ACC112 (cell line): ENCODE data around the gene UNC93B1.
A peak's percentile ranks its signal among the peaks of the same experiment; 100 is the strongest.

Experiments used
- H2AFZ ChIP-seq: fragments of 200-600 bp; sonication (generic); one replicate; pipeline ENCODE4 v1.6.0; 2017; ENCODE audit warnings: antibody characterized with exemption, low read length; ENCODE audit not compliant: unreplicated experiment
- H3K27ac ChIP-seq: fragments of 200-600 bp; sonication (generic); 2 replicates; pipeline ENCODE4 v1.5.1; 2014; ENCODE audit warnings: low read depth, mild to moderate bottlenecking, antibody characterized with exemption, low read length, moderate library complexity
- H3K27me3 ChIP-seq: fragments of 200-600 bp; sonication (generic); 2 replicates; pipeline ENCODE4 v1.6.1; 2014; ENCODE audit warnings: mild to moderate bottlenecking, antibody characterized with exemption, low read length, moderate library complexity, mixed read lengths; ENCODE audit not compliant: insufficient read depth
- H3K36me3 ChIP-seq: fragments of 200-600 bp; sonication (generic); 2 replicates; pipeline ENCODE4 v1.6.1; 2016; ENCODE audit warnings: mild to moderate bottlenecking, antibody characterized with exemption, low read length, moderate library complexity, mixed read lengths; ENCODE audit not compliant: insufficient read depth
- H3K4me1 ChIP-seq: fragments of 200-600 bp; sonication (generic); one replicate; pipeline ENCODE4 v1.6.1; 2016; ENCODE audit warnings: low read length, mixed read lengths; ENCODE audit not compliant: insufficient read depth, unreplicated experiment, control insufficient read depth
- H3K4me3 ChIP-seq: fragments of 200-600 bp; sonication (generic); 2 replicates; pipeline ENCODE4 v1.5.1; 2014; ENCODE audit warnings: mild to moderate bottlenecking, low read depth, low read length
- H3K79me2 ChIP-seq: fragments of 200-600 bp; sonication (generic); one replicate; pipeline ENCODE4 v1.6.0; 2016; ENCODE audit warnings: low read length; ENCODE audit not compliant: control insufficient read depth, unreplicated experiment, insufficient read depth

Gene UNC93B1

DNA sequence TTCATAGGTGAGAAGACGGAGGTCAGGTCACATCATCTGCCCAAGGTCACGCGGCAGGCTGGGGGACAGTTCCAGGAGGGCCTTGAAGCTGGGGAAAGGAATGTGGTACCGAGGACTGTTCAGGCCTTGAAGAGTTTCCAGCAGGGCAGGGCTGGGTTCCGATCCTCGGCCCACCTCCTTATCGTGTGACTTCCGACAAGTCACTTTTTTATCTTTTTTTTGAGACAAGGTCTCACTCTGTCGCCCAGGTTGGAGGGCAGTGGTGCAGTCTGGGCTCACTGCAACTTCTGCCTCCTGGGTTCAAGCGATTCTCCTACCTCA lies 27.2 kb upstream of the UNC93B1 start:
- peak overlapping the region; percentile 50 for H3K27ac ChIP-seq
- peak overlapping the region; percentile 79 for H2AFZ ChIP-seq
- H3K4me1 ChIP-seq, result peaks cover 43% of the 10 kb centered on the region
- H3K79me2 ChIP-seq, result peaks cover 20% of the 10 kb centered on the region
- H3K27me3 ChIP-seq, result no peaks in the 10 kb centered on the region
- H3K4me3 ChIP-seq, result peak overlapping the region; percentile 95
- H3K36me3 ChIP-seq, result peaks cover 6% of the 10 kb centered on the region; the same call in 1 of the 2 replicates

DNA sequence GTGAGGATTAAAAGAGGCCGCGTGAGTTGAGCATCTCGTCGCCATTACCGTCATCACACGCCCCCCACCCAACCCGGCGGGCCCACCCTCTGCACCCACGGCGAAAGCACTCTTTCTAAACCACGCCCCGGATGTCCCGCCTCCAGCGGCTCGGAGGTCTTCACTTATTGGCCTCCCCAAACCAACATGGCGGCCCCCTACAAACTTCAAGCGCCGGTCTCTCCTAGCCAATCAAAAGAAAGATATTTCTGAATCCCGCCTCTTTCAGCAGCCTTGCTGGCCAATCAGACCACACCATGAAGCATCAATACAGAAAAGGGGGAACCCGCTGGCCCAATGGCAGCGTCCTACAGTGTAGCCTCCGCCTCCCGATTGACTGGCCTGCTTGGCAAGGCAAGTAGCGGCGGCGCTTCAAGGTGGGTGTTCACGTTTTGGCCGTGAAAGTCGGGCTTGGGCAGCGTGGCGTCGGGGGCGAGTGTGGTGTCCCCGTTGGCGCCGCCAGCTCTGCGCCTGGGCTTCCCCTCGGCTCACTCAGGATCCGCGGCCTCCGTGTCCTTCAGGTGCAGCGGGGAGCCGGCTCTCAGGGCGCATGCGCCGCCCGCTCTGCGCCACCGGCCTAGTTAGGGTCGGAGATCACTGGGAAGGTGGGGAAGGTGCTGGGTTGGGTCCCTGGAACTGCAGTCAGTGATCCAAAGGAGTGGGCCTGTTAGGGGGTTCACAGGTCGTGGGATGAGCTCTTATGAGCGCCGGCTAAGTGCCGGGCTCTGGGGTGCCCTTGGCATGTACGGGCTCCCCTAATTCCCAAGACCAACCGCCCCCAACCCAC lies 26.6 kb upstream of the UNC93B1 start, which contains the start of gene NDUFS8:
Gene NDUFS8 (plus strand): TSS at position 364 of the 826 bp plus-strand sequence. CDS start 1,471 bp downstream, outside the sequence.
- peaks cover 20% of the 10 kb centered on the region for H3K79me2 ChIP-seq
- H3K4me3 ChIP-seq, result peak within 1 kb of the TSS; percentile 95
- H3K27me3 ChIP-seq, result no peaks in the 10 kb centered on the region
- peaks cover 43% of the 10 kb centered on the region for H3K4me1 ChIP-seq
- peak within 1 kb of the TSS; percentile 86 for H3K27ac ChIP-seq
- H2AFZ ChIP-seq, result peak within 1 kb of the TSS; percentile 79
- H3K36me3 ChIP-seq, result peaks cover 6% of the 10 kb centered on the region; the same call in 1 of the 2 replicates

GRCh38 chr11:68028802-68029545 lies 25.1 kb upstream of the UNC93B1 start:
- Histone ChIP-seq H3K27me3 (no peaks in the 10 kb centered on the region), H3K4me1 (peaks cover 43% of the 10 kb centered on the region), H2AFZ (no peak overlapping the region), H3K36me3 (peaks cover 15% of the 10 kb centered on the region), H3K27ac (peak overlapping the region; percentile 86), H3K4me3 (peak overlapping the region; percentile 95), H3K79me2 (peaks cover 20% of the 10 kb centered on the region)

DNA sequence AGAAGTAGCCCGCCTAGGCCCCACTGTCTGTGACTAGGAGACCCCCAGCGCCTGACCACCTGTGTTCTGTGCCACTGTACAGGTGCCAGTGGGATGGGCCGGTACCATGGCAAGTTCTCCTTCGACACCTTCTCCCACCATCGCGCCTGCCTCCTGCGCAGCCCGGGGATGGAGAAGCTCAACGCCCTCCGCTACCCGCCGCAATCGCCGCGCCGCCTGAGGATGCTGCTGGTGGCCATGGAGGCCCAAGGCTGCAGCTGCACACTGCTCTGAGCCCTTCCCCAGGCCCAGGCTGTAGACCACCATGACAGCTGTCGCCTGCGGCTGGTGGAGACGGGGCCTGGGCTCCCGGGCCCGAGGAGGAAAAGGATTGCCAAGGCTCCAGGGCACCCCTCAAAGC lies 23.8 kb upstream of the UNC93B1 start:
- 0 out of 2 replicates have a peak overlapping the region, but pooled peaks have one; percentile 30 for H3K4me3 ChIP-seq
- peak overlapping the region; percentile 86 for H3K27ac ChIP-seq
- H3K4me1 ChIP-seq, result peaks cover 43% of the 10 kb centered on the region
- H2AFZ ChIP-seq, result no peak overlapping the region
- H3K36me3 ChIP-seq, result peaks cover 14% of the 10 kb centered on the region; the same call in 1 of the 2 replicates
- H3K79me2 ChIP-seq, result peaks cover 20% of the 10 kb centered on the region
- no peaks in the 10 kb centered on the region for H3K27me3 ChIP-seq

DNA sequence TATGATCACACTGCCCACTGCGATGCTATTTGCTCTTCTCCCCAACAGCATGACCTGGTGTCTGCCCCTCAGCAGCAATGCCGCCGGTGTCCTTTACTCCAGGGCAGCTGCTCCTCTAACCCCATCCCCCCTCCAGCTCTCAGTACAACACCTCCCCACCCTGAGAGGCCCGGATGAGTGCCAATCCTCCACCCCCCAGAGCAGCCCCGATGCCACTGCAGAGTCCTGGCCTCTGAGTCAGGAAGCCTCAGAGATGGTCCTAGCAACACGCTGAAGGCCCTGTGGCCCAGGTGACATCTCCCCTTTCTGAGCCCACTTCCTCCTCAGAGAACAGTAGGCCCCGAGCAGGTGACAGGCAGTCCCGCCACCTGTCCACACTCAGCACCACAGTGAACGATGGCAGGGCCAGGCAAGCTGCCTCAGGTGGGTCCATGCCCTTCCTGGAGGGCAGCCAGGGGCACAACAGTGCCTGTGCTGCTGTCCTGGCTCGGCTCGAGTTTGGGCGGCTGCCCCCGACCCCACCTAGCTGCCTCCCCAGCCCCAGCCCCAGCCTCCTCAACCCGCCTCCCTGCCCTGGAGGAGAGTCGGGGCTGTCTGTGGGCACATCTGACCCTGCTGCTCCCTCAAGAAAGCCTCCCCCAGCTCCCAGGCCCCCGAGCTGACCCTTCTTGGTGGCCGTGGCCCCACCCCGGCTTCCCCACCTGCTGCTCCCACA lies 22.7 kb upstream of the UNC93B1 start:
- peaks cover 36% of the 10 kb centered on the region for H3K4me1 ChIP-seq
- no peak overlapping the region for H2AFZ ChIP-seq
- H3K79me2 ChIP-seq, result peaks cover 12% of the 10 kb centered on the region
- H3K36me3 ChIP-seq, result peaks cover 14% of the 10 kb centered on the region; the same call in 1 of the 2 replicates
- no peak overlapping the region for H3K4me3 ChIP-seq
- peak overlapping the region; percentile 86; the same call in 1 of the 2 replicates for H3K27ac ChIP-seq
- H3K27me3 ChIP-seq, result no peaks in the 10 kb centered on the region

DNA sequence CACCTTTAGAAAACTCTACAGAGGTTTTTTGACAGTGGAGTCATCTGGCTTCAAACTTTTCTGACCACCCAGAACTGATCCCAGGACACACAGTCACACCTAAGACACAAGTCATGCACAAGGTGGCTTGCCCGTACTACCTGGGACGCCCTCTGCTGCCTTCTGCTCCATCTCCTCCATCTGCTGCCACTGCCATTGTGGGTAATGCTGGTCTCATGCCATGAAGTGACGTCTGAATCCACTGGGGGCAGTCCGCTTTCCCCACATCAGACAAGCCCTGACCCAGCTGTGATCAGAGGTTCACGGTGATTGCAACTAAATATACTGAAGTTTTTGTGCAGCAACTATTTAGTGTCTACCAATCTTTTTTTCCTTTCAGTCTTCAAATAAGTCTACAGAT lies 21.1 kb upstream of the UNC93B1 start:
- peaks cover 39% of the 10 kb centered on the region for H3K4me1 ChIP-seq
- H3K27ac ChIP-seq, result no peak overlapping the region
- peaks cover 14% of the 10 kb centered on the region; the same call in 1 of the 2 replicates for H3K36me3 ChIP-seq
- no peaks in the 10 kb centered on the region for H3K27me3 ChIP-seq
- H3K4me3 ChIP-seq, result no peak overlapping the region
- H2AFZ ChIP-seq, result no peak overlapping the region
- H3K79me2 ChIP-seq, result peaks cover 3% of the 10 kb centered on the region

DNA sequence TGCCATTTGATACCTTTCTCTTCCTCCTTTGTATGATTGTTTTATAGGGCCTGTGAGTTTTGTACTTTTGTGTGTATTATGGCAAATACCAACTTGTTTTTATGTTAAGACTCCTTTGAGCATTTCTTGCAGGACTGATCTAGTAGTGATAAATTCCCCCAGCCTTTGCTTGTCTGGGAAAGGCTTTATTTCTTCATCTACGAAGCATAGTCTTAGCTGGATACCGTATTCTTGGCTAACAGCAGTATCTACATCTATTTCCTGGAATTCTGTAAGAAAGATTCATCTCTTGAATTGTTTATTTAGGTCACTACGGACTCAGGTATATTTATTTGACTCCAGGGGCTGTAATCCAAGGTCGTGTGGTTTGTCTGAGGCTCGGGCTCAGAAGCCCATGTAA lies 20.6 kb upstream of the UNC93B1 start:
- Histone ChIP-seq H3K27ac (no peak overlapping the region), H3K79me2 (peaks cover 3% of the 10 kb centered on the region), H3K27me3 (no peaks in the 10 kb centered on the region), H2AFZ (no peak overlapping the region), H3K4me1 (peaks cover 35% of the 10 kb centered on the region), H3K4me3 (no peak overlapping the region), H3K36me3 (peaks cover 14% of the 10 kb centered on the region; the same call in 1 of the 2 replicates)

- H3K27me3 ChIP-seq, result no peaks in the 10 kb centered on the region
- H3K79me2 ChIP-seq, result peaks cover 3% of the 10 kb centered on the region
- H3K36me3 ChIP-seq, result peaks cover 14% of the 10 kb centered on the region; the same call in 1 of the 2 replicates
- peaks cover 18% of the 10 kb centered on the region for H3K4me1 ChIP-seq
- H3K4me3 ChIP-seq, result no peak overlapping the region
- no peak overlapping the region for H3K27ac ChIP-seq
- H2AFZ ChIP-seq, result no peak overlapping the region
Measured at GRCh38 chr11:68022531-68022930, 18.6 kb upstream of the UNC93B1 start.

DNA sequence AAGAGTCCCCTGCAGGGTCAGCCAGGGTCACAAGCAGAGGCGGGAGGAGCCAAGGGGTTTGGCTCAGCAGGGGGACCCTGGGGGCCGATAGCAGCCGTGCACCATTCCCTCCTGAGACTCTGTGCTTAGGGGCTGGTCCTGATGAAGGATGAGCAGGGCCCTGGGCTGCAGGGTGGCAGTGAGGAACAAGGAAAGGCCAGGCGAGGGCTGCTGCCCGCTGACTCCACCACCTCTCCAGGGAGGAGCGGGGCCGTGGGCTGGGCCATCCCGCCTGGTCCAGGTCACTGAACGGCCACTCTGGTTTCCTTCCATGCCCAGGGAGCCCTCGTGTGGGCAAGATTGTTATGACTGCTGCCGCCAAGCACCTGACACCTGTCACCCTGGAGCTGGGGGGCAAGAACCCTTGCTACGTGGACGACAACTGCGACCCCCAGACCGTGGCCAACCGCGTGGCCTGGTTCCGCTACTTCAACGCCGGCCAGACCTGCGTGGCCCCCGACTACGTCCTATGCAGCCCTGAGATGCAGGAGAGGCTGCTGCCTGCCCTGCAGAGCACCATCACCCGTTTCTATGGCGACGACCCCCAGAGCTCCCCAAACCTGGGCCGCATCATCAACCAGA lies 17.4 kb upstream of the UNC93B1 start:
- peaks cover 14% of the 10 kb centered on the region; the same call in 1 of the 2 replicates for H3K36me3 ChIP-seq
- no peak overlapping the region for H2AFZ ChIP-seq
- H3K27me3 ChIP-seq, result no peaks in the 10 kb centered on the region
- peaks cover 19% of the 10 kb centered on the region for H3K4me1 ChIP-seq
- H3K4me3 ChIP-seq, result no peak overlapping the region
- no peaks in the 10 kb centered on the region for H3K79me2 ChIP-seq
- no peak overlapping the region for H3K27ac ChIP-seq

DNA sequence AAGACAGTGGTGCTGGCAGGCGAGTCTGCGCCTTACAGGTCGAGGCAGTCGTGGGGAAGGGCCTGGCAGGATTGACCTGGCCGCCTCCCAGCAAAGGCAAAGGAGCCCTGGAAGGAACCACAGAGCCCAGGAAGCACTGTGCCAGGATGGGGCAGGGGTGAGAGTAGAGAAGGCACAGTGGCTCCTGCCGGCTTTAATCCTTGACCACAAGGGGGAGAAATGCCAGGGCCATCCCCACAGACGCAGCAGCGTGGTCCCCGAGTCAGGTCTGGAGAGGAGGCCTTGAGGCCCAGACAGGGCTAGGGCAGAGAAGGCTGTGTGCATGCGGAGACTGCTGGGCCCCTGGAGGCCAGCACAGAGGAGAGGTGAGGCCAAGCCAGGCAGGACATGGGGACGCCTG lies 16.7 kb upstream of the UNC93B1 start:
- Histone ChIP-seq H3K79me2 (no peaks in the 10 kb centered on the region), H3K27ac (no peak overlapping the region), H3K4me1 (peaks cover 19% of the 10 kb centered on the region), H2AFZ (no peak overlapping the region), H3K36me3 (peaks cover 14% of the 10 kb centered on the region; the same call in 1 of the 2 replicates), H3K27me3 (no peaks in the 10 kb centered on the region), H3K4me3 (no peak overlapping the region)
